Tibial nerve (tissue), 4 donors: ENCODE measurements around the gene CCL2.

ENCODE experiments used
- EP300 ChIP-seq, 2 donors: sonication (generic); formaldehyde crosslinking; IDR thresholded peaks; one replicate each; pipeline ENCODE4 v1.6.1; 2017; ENCODE audit warnings: antibody characterized with exemption in 2 of 2, mild to moderate bottlenecking in 1 of 2
- TF ChIP-seq, protein P1 (sequence below), 5 experiments: fragments of 200-600 bp in 3 of 5; fragments of 450-650 bp in 2 of 5; sonication (generic) in 3 of 5; IDR thresholded peaks; one replicate each; pipeline ENCODE4 v1.5.1; 2016 to 2019; ENCODE audit warnings: antibody characterized with exemption in 5 of 5, mild to moderate bottlenecking in 3 of 5, moderate library complexity in 2 of 5

DNA sequence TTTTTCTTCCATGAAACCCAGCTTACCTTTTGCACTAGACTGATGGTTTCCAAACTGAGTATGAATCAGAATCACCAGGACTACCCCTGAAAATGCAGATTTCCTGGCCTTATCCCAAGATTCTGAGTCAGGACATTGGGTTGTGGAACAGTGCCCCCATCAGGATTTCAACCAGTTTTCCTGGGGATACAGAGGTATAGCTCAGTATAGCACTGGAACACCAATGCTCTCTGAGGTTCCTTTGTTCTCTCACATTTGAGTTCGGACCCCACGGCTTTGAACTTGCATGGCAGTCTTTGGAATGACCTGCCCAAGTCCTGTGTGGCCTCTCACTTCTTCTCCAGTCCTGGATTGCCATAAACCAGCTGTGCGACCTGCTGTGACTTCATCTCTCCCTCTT, 51.4 kb downstream of the CCL2 start:
- TF ChIP-seq EP300 (IDR thresholded peaks at IDR 0.05), result no peak
- TF ChIP-seq, protein P1, sequence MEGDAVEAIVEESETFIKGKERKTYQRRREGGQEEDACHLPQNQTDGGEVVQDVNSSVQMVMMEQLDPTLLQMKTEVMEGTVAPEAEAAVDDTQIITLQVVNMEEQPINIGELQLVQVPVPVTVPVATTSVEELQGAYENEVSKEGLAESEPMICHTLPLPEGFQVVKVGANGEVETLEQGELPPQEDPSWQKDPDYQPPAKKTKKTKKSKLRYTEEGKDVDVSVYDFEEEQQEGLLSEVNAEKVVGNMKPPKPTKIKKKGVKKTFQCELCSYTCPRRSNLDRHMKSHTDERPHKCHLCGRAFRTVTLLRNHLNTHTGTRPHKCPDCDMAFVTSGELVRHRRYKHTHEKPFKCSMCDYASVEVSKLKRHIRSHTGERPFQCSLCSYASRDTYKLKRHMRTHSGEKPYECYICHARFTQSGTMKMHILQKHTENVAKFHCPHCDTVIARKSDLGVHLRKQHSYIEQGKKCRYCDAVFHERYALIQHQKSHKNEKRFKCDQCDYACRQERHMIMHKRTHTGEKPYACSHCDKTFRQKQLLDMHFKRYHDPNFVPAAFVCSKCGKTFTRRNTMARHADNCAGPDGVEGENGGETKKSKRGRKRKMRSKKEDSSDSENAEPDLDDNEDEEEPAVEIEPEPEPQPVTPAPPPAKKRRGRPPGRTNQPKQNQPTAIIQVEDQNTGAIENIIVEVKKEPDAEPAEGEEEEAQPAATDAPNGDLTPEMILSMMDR (IDR thresholded peaks at IDR 0.05), result peak in 3 of 5 experiments; percentile 42 to 49 (median 45)
